Spleen (tissue), 11 donors: Measurements from ENCODE around the gene ATG9A. TPM values are rescaled to one million over a fixed set of nuclear protein-coding genes. Genes with fewer than 3 reads are reported as not detected.
A peak's percentile ranks its signal among the peaks of the same experiment; 100 is the strongest.

Source experiments
- DNase-seq: peaks from one replicate; pipeline ENCODE4 v3.0.0-alpha.2; 2020
- H3K27ac ChIP-seq, 8 donors: fragments of 200-600 bp; sonication (generic) in 7 of 8; 1 replicate in 4 of 8; 2 replicates in 4 of 8; pipeline versions ENCODE4 v1.5.0 to v1.8.0; 2016 to 2021; ENCODE audit warnings: inconsistent platforms in 4 of 8, mild to moderate bottlenecking in 4 of 8, moderate library complexity in 1 of 8
- H3K27me3 ChIP-seq, 7 donors: fragments of 200-600 bp; sonication (generic) in 6 of 7; replicated peaks in 1 of 7; 1 replicate in 4 of 7; 2 replicates in 3 of 7; pipeline versions ENCODE4 v1.5.0 to v1.8.0; 2016 to 2021; ENCODE audit warnings: inconsistent platforms in 3 of 7, mild to moderate bottlenecking in 1 of 7
- H3K36me3 ChIP-seq, 6 donors: fragments of 200-600 bp; sonication (generic) in 5 of 6; 1 replicate in 4 of 6; 2 replicates in 2 of 6; pipeline versions ENCODE4 v1.5.0 to v1.8.0; 2016 to 2021; ENCODE audit warnings: inconsistent platforms in 2 of 6
- H3K4me1 ChIP-seq, 6 donors: fragments of 200-600 bp; sonication (generic) in 5 of 6; 1 replicate in 3 of 6; 2 replicates in 3 of 6; pipeline versions ENCODE4 v1.5.0 to v1.8.0; 2016 to 2021; ENCODE audit warnings: inconsistent platforms in 3 of 6
- H3K4me3 ChIP-seq, 8 donors: fragments of 200-600 bp; sonication (generic) in 7 of 8; 1 replicate in 4 of 8; 2 replicates in 4 of 8; pipeline versions ENCODE4 v1.5.0 to v1.8.0; 2016 to 2021; ENCODE audit warnings: inconsistent platforms in 4 of 8, mild to moderate bottlenecking in 4 of 8, moderate library complexity in 2 of 8
- H3K9me3 ChIP-seq, 8 donors: fragments of 200-600 bp; sonication (generic) in 7 of 8; 1 replicate in 4 of 8; 2 replicates in 4 of 8; pipeline versions ENCODE4 v1.5.0 to v1.8.0; 2016 to 2021; ENCODE audit warnings: inconsistent platforms in 4 of 8
- POLR2A ChIP-seq, 3 donors: fragments of 450-650 bp; IDR thresholded peaks; one replicate each; pipeline ENCODE4 v1.5.1; 2017; ENCODE audit warnings: antibody characterized with exemption in 3 of 3, mild to moderate bottlenecking in 1 of 3
- POLR2AphosphoS5 ChIP-seq, 3 donors: sonication (generic); formaldehyde crosslinking; IDR thresholded peaks; one replicate each; pipeline ENCODE4 v1.5.1; 2017; ENCODE audit warnings: antibody characterized with exemption in 3 of 3
- WGBS, 5 donors: extraction: QIAGEN DNeasy Blood & Tissue Kit in 3 of 5; methylation state at CpG; one replicate each; pipeline versions ENCODE4 v1.1.5 to v1.1.7; 2013 to 2018; 5-methylcytosine and 5-hydroxymethylcytosine counted together
- intact Hi-C: fragments of 100-400 bp; cut with DNase I; formaldehyde crosslinking; loops from one replicate; pipeline ENCODE4 v1.15.0; 2023; ENCODE audit warnings: low total_unique reads
- polyA plus RNA-seq, 3 donors: library from polyadenylated mRNA; stranded (reverse); fragments of 200-250 nt; gene quantifications; one replicate each; pipeline ENCODE4 v1.2.1, GENCODE V29; 2013
- total RNA-seq, 7 donors: library from RNA; depleted of rRNA in 3 of 7; stranded (reverse); fragments of >200 nt in 3 of 7; fragmentation: NEBNext Ultra II Directional in 4 of 7; extraction: Animal tissue kit (Norgen Biotek cat#: 25700) in 4 of 7; gene quantifications; one replicate each; pipeline versions ENCODE4 v1.1.0 to v1.2.1, GENCODE V29; 2016 to 2021
- TF ChIP-seq, protein P1 (sequence below), 11 experiments: fragments of 200-600 bp in 7 of 11; fragments of 450-650 bp in 4 of 11; sonication (generic) in 4 of 11; IDR thresholded peaks in 8 of 11; conservative IDR thresholded peaks in 3 of 11; 1 replicate in 7 of 11; 2 replicates in 4 of 11; pipeline versions ENCODE4 v1.4.0 to v1.8.0; 2016 to 2021; ENCODE audit warnings: antibody characterized with exemption in 11 of 11, inconsistent platforms in 4 of 11, mild to moderate bottlenecking in 1 of 11
- donor health status: healthy with polysubstance abuse.
- donor health status: DM: no; HTN: no; CAD: no; lungs with moderate emphysema.
- donor health status: DM: no; HTN: no; CAD: no.
- donor health status: Bipolar disorder and iron deficiency.
- donor health status: healthy.
- donor health status: DM: no; HTN: no; CAD: no.
- donor health status: DM: yes; HTN: yes; CAD: no.

ATG9A gene
- total and polyA plus RNA-seq, 10 donors = 9.4 to 68.2 (median 44.8) TPM

DNA sequence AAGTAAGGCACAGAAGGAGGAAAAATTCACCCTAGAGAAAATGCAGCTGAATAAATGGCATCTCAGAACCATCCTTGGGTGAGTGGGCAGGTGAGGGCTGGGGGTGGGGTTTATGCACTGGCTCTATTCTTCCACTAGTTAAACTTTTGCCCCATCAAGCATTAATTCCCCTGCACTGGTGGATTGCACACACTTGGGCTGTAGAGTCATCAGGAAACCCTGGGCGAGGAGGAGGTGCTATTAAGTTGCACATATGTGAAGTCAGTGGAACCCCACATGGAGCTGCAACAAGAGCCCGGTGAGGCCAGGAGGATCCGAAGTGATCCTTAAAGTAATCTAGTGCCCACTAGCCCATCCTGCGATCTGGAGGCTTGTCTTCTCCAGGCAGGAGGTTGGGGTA lies 42.9 kb upstream of the ATG9A start:
- Histone ChIP-seq H3K27me3 (no peaks in the 10 kb centered on the region), H3K36me3 (no peaks in the 10 kb centered on the region), H3K4me1 (peaks cover 0 to 26% (median 15%) of the 10 kb centered on the region in 6 donors), H3K27ac (no peak overlapping the region), H3K9me3 (no peaks in the 10 kb centered on the region), H3K4me3 (no peak overlapping the region)
- WGBS, 5 donors = 80 to 87% (median 86%) methylated on average over 4 of the region's 4 CpGs
- no peak for DNase-seq
- TF ChIP-seq, protein P1, sequence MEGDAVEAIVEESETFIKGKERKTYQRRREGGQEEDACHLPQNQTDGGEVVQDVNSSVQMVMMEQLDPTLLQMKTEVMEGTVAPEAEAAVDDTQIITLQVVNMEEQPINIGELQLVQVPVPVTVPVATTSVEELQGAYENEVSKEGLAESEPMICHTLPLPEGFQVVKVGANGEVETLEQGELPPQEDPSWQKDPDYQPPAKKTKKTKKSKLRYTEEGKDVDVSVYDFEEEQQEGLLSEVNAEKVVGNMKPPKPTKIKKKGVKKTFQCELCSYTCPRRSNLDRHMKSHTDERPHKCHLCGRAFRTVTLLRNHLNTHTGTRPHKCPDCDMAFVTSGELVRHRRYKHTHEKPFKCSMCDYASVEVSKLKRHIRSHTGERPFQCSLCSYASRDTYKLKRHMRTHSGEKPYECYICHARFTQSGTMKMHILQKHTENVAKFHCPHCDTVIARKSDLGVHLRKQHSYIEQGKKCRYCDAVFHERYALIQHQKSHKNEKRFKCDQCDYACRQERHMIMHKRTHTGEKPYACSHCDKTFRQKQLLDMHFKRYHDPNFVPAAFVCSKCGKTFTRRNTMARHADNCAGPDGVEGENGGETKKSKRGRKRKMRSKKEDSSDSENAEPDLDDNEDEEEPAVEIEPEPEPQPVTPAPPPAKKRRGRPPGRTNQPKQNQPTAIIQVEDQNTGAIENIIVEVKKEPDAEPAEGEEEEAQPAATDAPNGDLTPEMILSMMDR (IDR thresholded peaks at IDR 0.05 in 8 of 11, conservative IDR thresholded peaks at IDR 0.05 in 3 of 11) = no peak
- TF ChIP-seq POLR2AphosphoS5 (IDR thresholded peaks at IDR 0.05) = no peak
- no peak for TF ChIP-seq POLR2A (IDR thresholded peaks at IDR 0.05)
- intact Hi-C loops = no loop called here

DNA sequence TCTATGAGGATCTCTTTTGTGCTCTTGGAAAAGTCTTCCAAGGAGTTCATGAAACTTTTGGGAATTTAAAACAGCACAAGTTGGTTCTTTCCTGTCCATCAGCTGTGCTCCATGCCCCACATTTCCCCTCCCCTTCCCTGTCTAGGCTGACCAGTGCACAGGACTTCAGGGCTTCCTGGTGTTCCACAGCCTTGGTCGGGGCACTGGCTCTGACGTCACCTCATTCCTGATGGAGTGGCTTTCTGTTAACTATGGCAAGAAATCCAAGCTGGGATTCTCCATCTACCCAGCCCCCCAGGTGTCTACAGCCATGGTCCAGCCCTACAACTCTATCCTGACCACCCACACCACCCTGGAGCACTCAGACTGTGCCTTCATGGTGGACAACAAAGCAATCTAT lies 41.6 kb upstream of the ATG9A start:
- H3K9me3 ChIP-seq = no peaks in the 10 kb centered on the region
- H3K4me3 ChIP-seq = no peak overlapping the region
- 61 to 78% (median 74%) methylated on average over 2 of the region's 2 CpGs for WGBS, 5 donors
- H3K36me3 ChIP-seq = no peaks in the 10 kb centered on the region
- H3K27ac ChIP-seq = no peak overlapping the region
- DNase-seq = no peak
- TF ChIP-seq POLR2A (IDR thresholded peaks at IDR 0.05) = no peak
- TF ChIP-seq POLR2AphosphoS5 (IDR thresholded peaks at IDR 0.05) = no peak
- TF ChIP-seq, protein P1 (IDR thresholded peaks at IDR 0.05 in 8 of 11, conservative IDR thresholded peaks at IDR 0.05 in 3 of 11) = no peak
- peaks cover 0 to 22% (median 10%) of the 10 kb centered on the region in 6 donors for H3K4me1 ChIP-seq
- no peaks in the 10 kb centered on the region for H3K27me3 ChIP-seq
- intact Hi-C loops = no loop called here

DNA sequence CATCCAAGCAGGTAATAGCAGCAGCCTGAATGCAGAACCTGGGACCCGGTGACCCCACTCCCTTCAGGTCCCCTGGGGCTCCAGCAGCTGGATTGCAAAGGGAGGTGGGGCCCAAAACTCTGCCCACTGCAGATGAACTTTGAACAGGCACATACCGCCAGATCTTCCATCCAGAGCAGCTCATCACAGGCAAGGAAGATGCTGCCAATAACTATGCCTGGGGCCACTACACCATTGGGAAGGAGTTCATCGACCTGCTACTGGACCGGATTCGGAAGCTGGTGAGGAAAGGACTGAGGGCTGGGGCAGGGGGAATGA lies 40.6 kb upstream of the ATG9A start:
- Histone ChIP-seq H3K4me3 (no peak overlapping the region), H3K9me3 (no peaks in the 10 kb centered on the region), H3K4me1 (peaks cover 0 to 27% (median 12%) of the 10 kb centered on the region in 6 donors), H3K27ac (no peak overlapping the region), H3K36me3 (no peaks in the 10 kb centered on the region), H3K27me3 (no peaks in the 10 kb centered on the region)
- no peak for DNase-seq
- 87 to 94% (median 89%) methylated on average over 5 of the region's 5 CpGs for WGBS, 5 donors
- TF ChIP-seq POLR2A (IDR thresholded peaks at IDR 0.05) (no peak), POLR2AphosphoS5 (IDR thresholded peaks at IDR 0.05) (no peak)
- TF ChIP-seq, protein P1 (IDR thresholded peaks at IDR 0.05 in 8 of 11, conservative IDR thresholded peaks at IDR 0.05 in 3 of 11) = no peak
- intact Hi-C loops = no loop called here

DNA sequence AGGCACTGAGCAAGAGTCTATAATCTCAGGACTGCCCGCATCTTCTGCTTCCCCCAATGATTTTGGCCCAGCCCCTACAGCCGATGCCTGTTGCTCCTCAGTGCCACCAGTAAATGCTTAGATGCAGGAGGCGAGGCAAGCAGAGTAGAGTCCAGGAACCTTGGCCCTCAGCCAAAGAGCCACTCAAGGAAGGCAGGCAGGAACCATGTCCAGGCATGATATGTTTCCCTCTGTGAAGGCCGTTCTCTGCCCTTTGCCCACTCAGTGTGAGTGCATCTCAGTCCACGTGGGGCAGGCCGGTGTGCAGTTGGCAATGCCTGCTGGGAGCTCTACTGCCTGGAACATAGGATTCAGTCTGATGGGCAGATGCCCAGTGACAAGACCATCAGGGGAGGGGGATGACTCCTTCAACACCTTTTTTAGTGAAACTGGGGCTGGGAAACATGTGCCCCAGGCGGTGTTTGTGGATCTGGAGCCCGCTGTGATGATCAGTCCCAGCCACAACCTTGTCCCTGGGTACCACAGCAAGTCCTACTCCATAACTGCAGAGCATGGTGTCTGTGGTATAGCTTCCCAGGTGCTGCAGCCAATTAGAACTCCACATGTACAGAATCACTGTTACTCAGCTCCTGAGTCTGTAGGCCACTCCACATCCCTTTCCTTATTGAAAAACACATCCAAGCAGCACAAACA lies 40.1 kb upstream of the ATG9A start:
- peak; percentile 27 to 80 (median 78) for TF ChIP-seq POLR2AphosphoS5 (IDR thresholded peaks at IDR 0.05)
- TF ChIP-seq, protein P1 (IDR thresholded peaks at IDR 0.05 in 8 of 11, conservative IDR thresholded peaks at IDR 0.05 in 3 of 11) = no peak
- Histone ChIP-seq H3K4me1 (peaks cover 0 to 27% (median 12%) of the 10 kb centered on the region in 6 donors), H3K9me3 (no peaks in the 10 kb centered on the region), H3K27me3 (no peaks in the 10 kb centered on the region), H3K36me3 (no peaks in the 10 kb centered on the region), H3K27ac (no peak overlapping the region), H3K4me3 (no peak overlapping the region)
- intact Hi-C loops = no loop called here
- DNase-seq = peak; percentile 77
- WGBS, 5 donors = 68 to 75% (median 74%) methylated on average over 8 of the region's 8 CpGs
